Hepatocyte (in vitro differentiated cells): ENCODE measurements around the gene NAV3.

Experiments
- EZH2 ChIP-seq: fragments of 200-600 bp; sonication (generic); IDR thresholded peaks from 2 replicates; pipeline ENCODE4 v1.6.1; 2016; ENCODE audit warnings: antibody characterized with exemption, mild to moderate bottlenecking, borderline replicate concordance
- EZH2phosphoT487 ChIP-seq: fragments of 200-600 bp; sonication (generic); IDR thresholded peaks from one replicate; pipeline ENCODE4 v1.6.1; 2018; ENCODE audit warnings: antibody characterized with exemption, mild to moderate bottlenecking, low read depth, moderate library complexity; ENCODE audit not compliant: unreplicated experiment, severe bottlenecking
- TF ChIP-seq, protein P1 (sequence below): fragments of 200-600 bp; sonication (generic); IDR thresholded peaks from 2 replicates; pipeline ENCODE4 v1.5.1; 2016; ENCODE audit warnings: antibody characterized with exemption, mild to moderate bottlenecking; ENCODE audit not compliant: poor library complexity

DNA sequence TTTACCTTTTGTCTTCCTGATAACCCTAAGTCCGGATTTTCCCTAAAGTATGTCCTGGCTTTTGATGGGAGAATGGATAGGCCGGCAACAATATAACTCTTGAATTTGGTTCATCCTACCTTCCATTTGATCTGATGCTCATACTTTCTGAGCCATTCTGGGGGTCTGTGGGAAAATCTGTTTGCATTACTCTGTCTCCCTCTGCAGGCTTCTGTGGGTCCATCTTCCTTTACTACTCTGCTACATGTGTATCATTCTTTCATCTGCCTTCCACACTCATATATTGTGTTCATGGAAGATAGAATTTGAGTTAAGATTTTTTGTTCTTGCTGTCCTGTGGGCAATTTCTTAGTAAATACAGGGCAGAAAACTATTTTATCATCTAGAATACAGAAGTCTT, 101.5 kb downstream of the NAV3 start:
- no peak for TF ChIP-seq EZH2
- TF ChIP-seq, protein P1, sequence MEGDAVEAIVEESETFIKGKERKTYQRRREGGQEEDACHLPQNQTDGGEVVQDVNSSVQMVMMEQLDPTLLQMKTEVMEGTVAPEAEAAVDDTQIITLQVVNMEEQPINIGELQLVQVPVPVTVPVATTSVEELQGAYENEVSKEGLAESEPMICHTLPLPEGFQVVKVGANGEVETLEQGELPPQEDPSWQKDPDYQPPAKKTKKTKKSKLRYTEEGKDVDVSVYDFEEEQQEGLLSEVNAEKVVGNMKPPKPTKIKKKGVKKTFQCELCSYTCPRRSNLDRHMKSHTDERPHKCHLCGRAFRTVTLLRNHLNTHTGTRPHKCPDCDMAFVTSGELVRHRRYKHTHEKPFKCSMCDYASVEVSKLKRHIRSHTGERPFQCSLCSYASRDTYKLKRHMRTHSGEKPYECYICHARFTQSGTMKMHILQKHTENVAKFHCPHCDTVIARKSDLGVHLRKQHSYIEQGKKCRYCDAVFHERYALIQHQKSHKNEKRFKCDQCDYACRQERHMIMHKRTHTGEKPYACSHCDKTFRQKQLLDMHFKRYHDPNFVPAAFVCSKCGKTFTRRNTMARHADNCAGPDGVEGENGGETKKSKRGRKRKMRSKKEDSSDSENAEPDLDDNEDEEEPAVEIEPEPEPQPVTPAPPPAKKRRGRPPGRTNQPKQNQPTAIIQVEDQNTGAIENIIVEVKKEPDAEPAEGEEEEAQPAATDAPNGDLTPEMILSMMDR, result peak; percentile 24
- TF ChIP-seq EZH2phosphoT487, result no peak
